IPS-20b (cell line): Measurements from ENCODE around the gene ADARB1.
"Not testable (repeated sequence)": the region's sequence is repeated elsewhere in the genome, so short reads cannot be mapped to it uniquely, and the experiment has no call there.

Experiments used
- H3K27ac ChIP-seq: one replicate; pipeline ENCODE4 v1.5.1; 2013; ENCODE audit warnings: low read length
- H3K27me3 ChIP-seq: 2 replicates; pipeline ENCODE4 v1.6.1; 2013; ENCODE audit warnings: mild to moderate bottlenecking, low read length, inconsistent platforms; ENCODE audit not compliant: insufficient read depth
- H3K36me3 ChIP-seq: 2 replicates; pipeline ENCODE4 v1.6.1; 2013; ENCODE audit warnings: low read depth, mild to moderate bottlenecking, inconsistent platforms, low read length, moderate library complexity; ENCODE audit not compliant: insufficient read depth
- H3K4me1 ChIP-seq: 2 replicates; pipeline ENCODE4 v1.6.1; 2013; ENCODE audit warnings: mild to moderate bottlenecking, control low read depth, inconsistent platforms, low read length, moderate library complexity; ENCODE audit not compliant: insufficient read depth
- H3K4me3 ChIP-seq: 2 replicates; pipeline ENCODE4 v1.5.1; 2013; ENCODE audit warnings: mild to moderate bottlenecking, low read length, inconsistent platforms
- H3K9ac ChIP-seq: 2 replicates; pipeline ENCODE4 v1.6.1; 2013; ENCODE audit warnings: low read depth, mild to moderate bottlenecking, inconsistent platforms, low read length, moderate library complexity
- H3K9me3 ChIP-seq: 2 replicates; pipeline ENCODE4 v1.6.1; 2013; ENCODE audit warnings: mild to moderate bottlenecking, low read depth, low read length, inconsistent platforms; ENCODE audit not compliant: insufficient read depth

The ADARB1 gene

GRCh38 chr21:45127937-45128336 is 53.6 kb downstream of the ADARB1 start:
- Histone ChIP-seq H3K9ac (no peak overlapping the region), H3K27ac (no peak overlapping the region), H3K27me3 (no peaks in the 10 kb centered on the region), H3K36me3 (no peaks in the 10 kb centered on the region), H3K4me3 (no peak overlapping the region), H3K9me3 (no peaks in the 10 kb centered on the region), H3K4me1 (no peaks in the 10 kb centered on the region)

- H3K27ac ChIP-seq, result no peak overlapping the region
- no peaks in the 10 kb centered on the region for H3K4me1 ChIP-seq
- H3K36me3 ChIP-seq, result no peaks in the 10 kb centered on the region
- H3K9ac ChIP-seq, result no peak overlapping the region
- H3K27me3 ChIP-seq, result no peaks in the 10 kb centered on the region
- no peaks in the 10 kb centered on the region for H3K9me3 ChIP-seq
- H3K4me3 ChIP-seq, result no peak overlapping the region
Measured at GRCh38 chr21:45128613-45129188, 54.3 kb downstream of the ADARB1 start.

DNA sequence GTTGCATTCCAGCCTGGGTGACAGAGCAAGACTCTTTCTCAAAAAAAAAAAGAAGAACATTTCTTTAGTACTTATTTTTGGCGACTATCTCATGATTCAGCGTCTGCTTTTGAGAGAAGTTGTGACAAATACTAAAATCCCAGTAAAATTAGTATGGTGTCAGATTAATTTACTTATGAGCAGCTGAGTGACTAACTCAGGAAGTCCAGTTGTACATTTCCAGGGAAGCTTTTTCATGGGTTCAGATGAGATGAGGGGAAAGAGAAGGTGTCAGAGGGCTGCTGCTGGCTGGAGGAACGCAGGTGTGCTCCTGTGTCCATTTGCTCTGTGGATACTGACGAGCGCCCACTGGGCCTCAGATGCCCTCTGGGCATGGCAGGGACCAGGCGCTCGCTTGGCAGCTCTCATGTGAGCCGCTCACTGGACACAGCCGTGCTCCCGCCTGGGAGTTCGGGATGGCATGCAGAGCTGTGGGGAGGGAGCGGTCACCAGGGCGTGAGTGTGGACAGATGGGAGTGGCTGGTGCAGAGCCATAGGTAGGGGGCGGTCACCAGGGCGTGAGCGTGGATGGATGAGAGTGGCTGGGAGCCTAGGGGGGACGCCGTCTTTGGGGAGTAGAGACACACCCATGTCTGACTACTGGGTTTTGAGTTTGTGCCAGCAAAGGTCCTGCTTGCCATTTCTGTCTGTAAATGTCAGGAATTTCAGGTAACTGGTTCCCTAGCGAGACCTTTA is 55.0 kb downstream of the ADARB1 start:
- H3K36me3 ChIP-seq, result no peaks in the 10 kb centered on the region
- no peaks in the 10 kb centered on the region for H3K9me3 ChIP-seq
- H3K27me3 ChIP-seq, result no peaks in the 10 kb centered on the region
- H3K9ac ChIP-seq, result no peak overlapping the region
- H3K4me3 ChIP-seq, result no peak overlapping the region
- H3K27ac ChIP-seq, result no peak overlapping the region
- H3K4me1 ChIP-seq, result no peaks in the 10 kb centered on the region

GRCh38 chr21:45130324-45130774 is 56.0 kb downstream of the ADARB1 start:
- Histone ChIP-seq H3K27ac (no peak overlapping the region), H3K9ac (no peak overlapping the region), H3K4me3 (no peak overlapping the region), H3K4me1 (no peaks in the 10 kb centered on the region), H3K36me3 (no peaks in the 10 kb centered on the region), H3K27me3 (no peaks in the 10 kb centered on the region), H3K9me3 (no peaks in the 10 kb centered on the region)

- H3K36me3 ChIP-seq, result no peaks in the 10 kb centered on the region
- H3K4me1 ChIP-seq, result no peaks in the 10 kb centered on the region
- no peak overlapping the region for H3K9ac ChIP-seq
- no peak overlapping the region for H3K4me3 ChIP-seq
- no peaks in the 10 kb centered on the region for H3K9me3 ChIP-seq
- H3K27ac ChIP-seq, result no peak overlapping the region
- no peaks in the 10 kb centered on the region for H3K27me3 ChIP-seq
Measured at GRCh38 chr21:45131537-45131999, 57.2 kb downstream of the ADARB1 start.

DNA sequence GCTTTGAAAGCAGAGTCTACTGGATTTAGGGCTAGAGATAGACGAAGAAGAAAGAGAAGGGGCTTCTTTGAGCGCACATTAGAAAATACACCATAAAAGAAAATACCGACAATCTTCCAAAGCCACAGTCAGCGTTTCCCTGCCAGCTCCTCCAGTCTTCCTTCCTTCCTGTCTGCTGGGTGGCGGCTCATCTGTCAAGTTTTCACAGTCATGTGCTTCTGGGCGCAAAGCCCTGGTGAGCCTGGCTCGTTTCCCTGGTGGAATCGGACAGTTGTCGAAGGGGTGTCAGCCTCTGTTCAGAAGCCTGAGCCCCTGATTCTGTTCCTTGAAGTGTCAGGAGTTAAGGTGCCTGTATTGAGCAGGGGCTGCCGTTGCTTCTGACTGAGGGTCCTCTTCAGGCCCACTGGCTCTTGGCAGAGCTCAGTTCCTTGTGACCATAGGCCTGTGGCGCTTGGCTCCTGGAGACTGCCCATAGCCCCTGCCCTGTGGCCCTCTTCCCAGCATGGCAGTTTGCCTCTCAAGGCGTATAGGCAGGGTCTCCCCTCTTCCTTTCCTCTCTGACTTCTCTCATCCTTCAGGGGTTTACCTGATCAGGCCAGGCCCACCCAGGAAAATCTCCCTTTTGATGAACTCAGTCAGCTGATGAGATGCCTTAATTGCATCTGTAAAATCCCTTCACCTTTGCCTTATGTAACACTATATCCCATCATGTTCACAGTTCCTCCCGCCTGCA is 58.6 kb downstream of the ADARB1 start:
- no peaks in the 10 kb centered on the region for H3K4me1 ChIP-seq
- H3K36me3 ChIP-seq, result no peaks in the 10 kb centered on the region
- no peaks in the 10 kb centered on the region for H3K27me3 ChIP-seq
- no peak overlapping the region for H3K27ac ChIP-seq
- H3K4me3 ChIP-seq, result no peak overlapping the region
- H3K9me3 ChIP-seq, result no peaks in the 10 kb centered on the region
- no peak overlapping the region for H3K9ac ChIP-seq

- not testable (repeated sequence) for H3K4me3 ChIP-seq, H3K4me1 ChIP-seq
Measured at GRCh38 chr21:45133574-45134278, 59.3 kb downstream of the ADARB1 start.

GRCh38 chr21:45134279-45135076 is 60.1 kb downstream of the ADARB1 start:
- no peaks in the 10 kb centered on the region for H3K36me3 ChIP-seq
- no peak overlapping the region for H3K4me3 ChIP-seq
- no peaks in the 10 kb centered on the region for H3K4me1 ChIP-seq
- H3K9ac ChIP-seq, result no peak overlapping the region
- no peak overlapping the region for H3K27ac ChIP-seq
- no peaks in the 10 kb centered on the region for H3K27me3 ChIP-seq
- no peaks in the 10 kb centered on the region for H3K9me3 ChIP-seq

More at GRCh38 chr21:45133574-45134278, 59.3 kb downstream of the ADARB1 start:
- not testable (repeated sequence) for H3K9me3 ChIP-seq, H3K36me3 ChIP-seq, H3K9ac ChIP-seq, H3K27ac ChIP-seq, H3K27me3 ChIP-seq

DNA sequence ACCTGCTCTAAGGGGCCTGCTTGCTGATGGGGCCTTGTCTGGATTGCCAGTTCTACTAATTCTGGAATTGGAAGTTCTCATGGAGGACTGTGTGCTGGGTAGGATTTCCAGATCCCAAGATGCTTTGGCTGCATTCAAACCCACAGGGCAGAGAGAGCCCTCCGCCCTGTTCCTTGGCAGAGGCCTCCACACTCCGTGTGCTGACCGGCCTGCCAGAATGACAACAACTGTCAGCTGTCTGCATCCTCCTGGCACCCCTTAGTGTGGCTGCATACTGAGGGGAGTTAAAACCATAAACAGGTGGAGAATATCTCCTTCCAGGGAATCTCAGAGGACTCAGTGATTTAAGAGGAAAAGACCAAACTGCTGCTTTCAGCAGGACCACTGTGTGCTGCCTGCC is 60.7 kb downstream of the ADARB1 start:
- no peak overlapping the region for H3K9ac ChIP-seq
- H3K9me3 ChIP-seq, result no peaks in the 10 kb centered on the region
- H3K4me3 ChIP-seq, result no peak overlapping the region
- H3K27ac ChIP-seq, result no peak overlapping the region
- no peaks in the 10 kb centered on the region for H3K36me3 ChIP-seq
- no peaks in the 10 kb centered on the region for H3K4me1 ChIP-seq
- no peaks in the 10 kb centered on the region for H3K27me3 ChIP-seq

DNA sequence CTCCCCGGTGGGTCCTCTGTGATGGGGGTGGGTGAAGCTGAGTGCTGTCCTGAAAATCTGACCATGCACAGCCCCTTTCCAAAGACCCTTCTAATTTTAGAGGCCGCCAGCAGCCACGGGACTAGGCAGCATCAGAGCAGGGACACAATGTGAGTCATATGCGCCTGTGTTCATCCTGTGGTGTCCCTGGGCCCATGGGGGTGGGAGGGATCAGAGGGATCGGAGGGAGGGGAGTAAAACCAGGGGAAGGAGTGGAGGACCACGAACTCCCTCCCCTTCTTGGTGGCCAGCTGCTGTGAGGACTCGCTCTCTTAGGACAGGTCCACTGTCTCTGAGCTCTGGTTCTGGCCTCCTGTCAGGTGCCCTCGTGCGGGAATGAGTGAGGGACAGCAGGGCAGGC is 61.5 kb downstream of the ADARB1 start:
- no peak overlapping the region for H3K9ac ChIP-seq
- H3K4me3 ChIP-seq, result no peak overlapping the region

GRCh38 chr21:45136500-45136899 is 62.1 kb downstream of the ADARB1 start:
- Histone ChIP-seq H3K9me3 (no peaks in the 10 kb centered on the region), H3K27me3 (no peaks in the 10 kb centered on the region), H3K4me1 (no peaks in the 10 kb centered on the region), H3K27ac (no peak overlapping the region), H3K4me3 (no peak overlapping the region), H3K36me3 (no peaks in the 10 kb centered on the region), H3K9ac (no peak overlapping the region)

More for the DNA sequence above, 61.5 kb downstream of the ADARB1 start:
- H3K36me3 ChIP-seq, result no peaks in the 10 kb centered on the region
- no peak overlapping the region for H3K27ac ChIP-seq
- H3K4me1 ChIP-seq, result no peaks in the 10 kb centered on the region
- no peaks in the 10 kb centered on the region for H3K9me3 ChIP-seq
- H3K27me3 ChIP-seq, result no peaks in the 10 kb centered on the region
